OCI-LY1 (cell line): ENCODE results near the gene NBEAL1.

ENCODE experiments used
- CTCF ChIP-seq: fragments of 200-600 bp; sonication (generic), shearing (Covaris generic); IDR thresholded peaks from 2 replicates; pipeline ENCODE4 v1.5.1; 2017; ENCODE audit warnings: mild to moderate bottlenecking, antibody characterized with exemption, low read length, moderate library complexity, mixed read lengths
- EZH2 ChIP-seq: fragments of 200-600 bp; sonication (generic), shearing (Covaris generic); IDR thresholded peaks from 2 replicates; pipeline ENCODE4 v1.8.0; 2017; ENCODE audit warnings: borderline replicate concordance, mixed run types, mild to moderate bottlenecking, antibody characterized with exemption, low read length, moderate library complexity, mixed read lengths

- no peak for TF ChIP-seq CTCF
- TF ChIP-seq EZH2: no peak
Observed at GRCh38 chr2:203170502-203170901, 155.8 kb downstream of the NBEAL1 start.
